SJCRH30 (cell line): Measurements from ENCODE around the gene RGL2. TPM values are rescaled to one million over a fixed set of nuclear protein-coding genes. Genes with fewer than 3 reads are reported as not detected.

Source experiments
- DNase-seq, 2 experiments: peaks; one replicate each; pipeline ENCODE4 v3.0.0-alpha.2; 2015 to 2020
- H3K27ac ChIP-seq: fragments of 250-450 bp; sonication (Bioruptor Pico); 2 replicates; pipeline ENCODE4 v1.5.1; 2020; ENCODE audit warnings: mild to moderate bottlenecking, moderate library complexity
- H3K27me3 ChIP-seq: fragments of 250-450 bp; sonication (Bioruptor Pico); 2 replicates; pipeline ENCODE4 v1.5.1; 2020; ENCODE audit warnings: mild to moderate bottlenecking, moderate library complexity
- H3K36me3 ChIP-seq: fragments of 250-450 bp; sonication (Bioruptor Pico); 2 replicates; pipeline ENCODE4 v1.5.1; 2020; ENCODE audit warnings: mild to moderate bottlenecking, moderate library complexity
- H3K4me1 ChIP-seq: fragments of 250-450 bp; sonication (Bioruptor Pico); 2 replicates; pipeline ENCODE4 v1.5.1; 2020; ENCODE audit warnings: mild to moderate bottlenecking, moderate library complexity
- H3K4me3 ChIP-seq: fragments of 250-450 bp; sonication (Bioruptor Pico); 2 replicates; pipeline ENCODE4 v1.5.1; 2020; ENCODE audit warnings: mild to moderate bottlenecking, moderate library complexity
- H3K9me3 ChIP-seq: fragments of 250-450 bp; sonication (Bioruptor Pico); replicated peaks from 2 replicates; pipeline ENCODE4 v1.5.1; 2020; ENCODE audit warnings: mild to moderate bottlenecking, moderate library complexity
- total RNA-seq: library from RNA; depleted of rRNA; stranded (reverse); fragments of >200 nt; shearing (Covaris generic); gene quantifications from 2 replicates; pipeline ENCODE4 v1.2.3, GENCODE V29; 2014

The RGL2 gene
- total RNA-seq, 1 experiment from 2014 or later, result 20.9 TPM

- Histone ChIP-seq H3K4me3 (no peak overlapping the region), H3K9me3 (no peaks in the 10 kb centered on the region), H3K4me1 (peaks cover 13% of the 10 kb centered on the region), H3K36me3 (peaks cover 27% of the 10 kb centered on the region), H3K27ac (no peak overlapping the region), H3K27me3 (no peaks in the 10 kb centered on the region)
- no peak for DNase-seq
These were observed 21.8 kb upstream of the RGL2 start for GRCh38 chr6:33320315-33321181.

GRCh38 chr6:33319939-33320314 is 21.2 kb upstream of the RGL2 start:
- Histone ChIP-seq H3K4me3 (no peak overlapping the region), H3K27me3 (no peaks in the 10 kb centered on the region), H3K9me3 (no peaks in the 10 kb centered on the region), H3K36me3 (peaks cover 27% of the 10 kb centered on the region), H3K27ac (no peak overlapping the region), H3K4me1 (peaks cover 13% of the 10 kb centered on the region)
- no peak for DNase-seq

- no peak overlapping the region for H3K27ac ChIP-seq
- peaks cover 27% of the 10 kb centered on the region for H3K36me3 ChIP-seq
- H3K27me3 ChIP-seq, result no peaks in the 10 kb centered on the region
- no peak for DNase-seq
- peak overlapping the region; percentile 72 for H3K4me3 ChIP-seq
- H3K9me3 ChIP-seq, result no peaks in the 10 kb centered on the region
- peaks cover 7% of the 10 kb centered on the region for H3K4me1 ChIP-seq
These were observed 19.8 kb upstream of the RGL2 start for GRCh38 chr6:33318426-33319073.

- peaks cover 7% of the 10 kb centered on the region for H3K4me1 ChIP-seq
- H3K27ac ChIP-seq, result peak within 1 kb of the TSS; percentile 42
- H3K9me3 ChIP-seq, result no peaks in the 10 kb centered on the region
These were observed 19.1 kb upstream of the RGL2 start, which contains the start of gene ZBTB22 for GRCh38 chr6:33317669-33318425. Gene ZBTB22 (minus strand): TSS chr6:33317744. CDS start chr6:33316916, 828 bp downstream.

GRCh38 chr6:33317419-33317668 is 18.6 kb upstream of the RGL2 start:
- Histone ChIP-seq H3K27me3 (no peaks in the 10 kb centered on the region), H3K4me1 (peaks cover 7% of the 10 kb centered on the region), H3K36me3 (peaks cover 27% of the 10 kb centered on the region), H3K9me3 (no peaks in the 10 kb centered on the region), H3K27ac (no peak overlapping the region), H3K4me3 (peak overlapping the region; percentile 51)
- DNase-seq, result no peak

More at GRCh38 chr6:33317669-33318425, 19.1 kb upstream of the RGL2 start, which contains the start of gene ZBTB22:
- Histone ChIP-seq H3K36me3 (peaks cover 27% of the 10 kb centered on the region), H3K4me3 (peak within 1 kb of the TSS; percentile 72), H3K27me3 (no peaks in the 10 kb centered on the region)
- DNase-seq, result peak; percentile 99

- H3K27me3 ChIP-seq, result no peaks in the 10 kb centered on the region
- H3K4me1 ChIP-seq, result peaks cover 7% of the 10 kb centered on the region
- H3K27ac ChIP-seq, result no peak overlapping the region
- peaks cover 27% of the 10 kb centered on the region for H3K36me3 ChIP-seq
- DNase-seq, result peak in 1 of 2 experiments; percentile 24
- peak overlapping the region; percentile 51 for H3K4me3 ChIP-seq
- no peaks in the 10 kb centered on the region for H3K9me3 ChIP-seq
These were observed 18.1 kb upstream of the RGL2 start for GRCh38 chr6:33316603-33317418.

- Histone ChIP-seq H3K4me3 (no peak overlapping the region), H3K36me3 (peaks cover 26% of the 10 kb centered on the region), H3K9me3 (no peaks in the 10 kb centered on the region), H3K4me1 (peaks cover 7% of the 10 kb centered on the region), H3K27ac (no peak overlapping the region), H3K27me3 (no peaks in the 10 kb centered on the region)
- DNase-seq, result no peak
These were observed 17.3 kb upstream of the RGL2 start for GRCh38 chr6:33315793-33316602.

- peaks cover 17% of the 10 kb centered on the region for H3K36me3 ChIP-seq
- peak overlapping the region; percentile 74; the same call in 1 of the 2 replicates for H3K4me3 ChIP-seq
- DNase-seq, result no peak
- H3K27ac ChIP-seq, result no peak overlapping the region
- H3K27me3 ChIP-seq, result no peaks in the 10 kb centered on the region
- H3K9me3 ChIP-seq, result no peaks in the 10 kb centered on the region
- peaks cover 7% of the 10 kb centered on the region for H3K4me1 ChIP-seq
These were observed 16.4 kb upstream of the RGL2 start for GRCh38 chr6:33314943-33315792.

- Histone ChIP-seq H3K27me3 (no peaks in the 10 kb centered on the region), H3K9me3 (no peaks in the 10 kb centered on the region), H3K27ac (no peak overlapping the region), H3K4me1 (peaks cover 7% of the 10 kb centered on the region), H3K36me3 (peaks cover 11% of the 10 kb centered on the region), H3K4me3 (peak overlapping the region; percentile 74)
- DNase-seq, result peak in 1 of 2 experiments; percentile 28
These were observed 15.8 kb upstream of the RGL2 start for GRCh38 chr6:33314515-33314942.

- Histone ChIP-seq H3K27me3 (no peaks in the 10 kb centered on the region), H3K27ac (peak within 1 kb of the TSS; percentile 28; the same call in 1 of the 2 replicates), H3K9me3 (no peaks in the 10 kb centered on the region), H3K4me3 (peak within 1 kb of the TSS; percentile 74), H3K36me3 (peaks cover 6% of the 10 kb centered on the region; the same call in 1 of the 2 replicates), H3K4me1 (peaks cover 7% of the 10 kb centered on the region)
- DNase-seq, result peak; percentile 45 to 59
These were observed 15.2 kb upstream of the RGL2 start, which contains the start of gene TAPBP for GRCh38 chr6:33313709-33314514. Gene TAPBP (minus strand): TSS chr6:33314078. CDS start chr6:33314041, 37 bp downstream.

GRCh38 chr6:33313105-33313708 is 14.5 kb upstream of the RGL2 start:
- DNase-seq, result peak; percentile 39 to 53

More at GRCh38 chr6:33313105-33313708, 14.5 kb upstream of the RGL2 start:
- no peaks in the 10 kb centered on the region for H3K36me3 ChIP-seq
- peak overlapping the region; percentile 74 for H3K4me3 ChIP-seq
- H3K4me1 ChIP-seq, result peaks cover 3% of the 10 kb centered on the region; the same call in 1 of the 2 replicates
- peak overlapping the region; percentile 28; the same call in 1 of the 2 replicates for H3K27ac ChIP-seq
- H3K27me3 ChIP-seq, result no peaks in the 10 kb centered on the region
- H3K9me3 ChIP-seq, result no peaks in the 10 kb centered on the region
